GM19025 (cell line): Measurements from ENCODE around the gene SPTBN1.

ENCODE experiments used
- ATAC-seq: cut with Tn5 transposase; IDR thresholded peaks from one replicate; pipeline ENCODE4 v1.9.1; 2021; ENCODE audit warnings: mild to moderate bottlenecking, low read depth, moderate library complexity; ENCODE audit not compliant: unreplicated experiment

The SPTBN1 gene

GRCh38 chr2:54639609-54640008, 183.5 kb downstream of the SPTBN1 start:
- ATAC-seq, result no peak

- ATAC-seq, result no peak
Measured at GRCh38 chr2:54640834-54641540, 184.9 kb downstream of the SPTBN1 start.

- no peak for ATAC-seq
Measured at GRCh38 chr2:54641988-54642387, 185.9 kb downstream of the SPTBN1 start.

- ATAC-seq, result no peak
Measured at GRCh38 chr2:54642677-54643430, 186.7 kb downstream of the SPTBN1 start.

GRCh38 chr2:54644236-54644635, 188.1 kb downstream of the SPTBN1 start:
- ATAC-seq, result no peak

GRCh38 chr2:54646170-54646927, 190.2 kb downstream of the SPTBN1 start:
- no peak for ATAC-seq

- no peak for ATAC-seq
Measured at GRCh38 chr2:54648256-54648655, 192.1 kb downstream of the SPTBN1 start.

GRCh38 chr2:54649191-54649590, 193.1 kb downstream of the SPTBN1 start:
- no peak for ATAC-seq

- no peak for ATAC-seq
Measured at GRCh38 chr2:54649633-54650032, 193.5 kb downstream of the SPTBN1 start.

GRCh38 chr2:54650612-54651011, 194.5 kb downstream of the SPTBN1 start:
- ATAC-seq, result no peak

- ATAC-seq, result no peak
Measured at GRCh38 chr2:54651291-54651690, 195.2 kb downstream of the SPTBN1 start.

GRCh38 chr2:54652540-54652939, 196.4 kb downstream of the SPTBN1 start:
- ATAC-seq, result peak; percentile 85

- ATAC-seq, result no peak
Measured at GRCh38 chr2:54653572-54654204, 197.6 kb downstream of the SPTBN1 start.

- no peak for ATAC-seq
Measured at GRCh38 chr2:54655046-54655809, 199.1 kb downstream of the SPTBN1 start.

- no peak for ATAC-seq
Measured at GRCh38 chr2:54656863-54657262, 200.7 kb downstream of the SPTBN1 start.

- ATAC-seq, result no peak
Measured at GRCh38 chr2:54657664-54658083, 201.5 kb downstream of the SPTBN1 start.

- ATAC-seq, result no peak
Measured at GRCh38 chr2:54658564-54659071, 202.5 kb downstream of the SPTBN1 start.

GRCh38 chr2:54659527-54659926, 203.4 kb downstream of the SPTBN1 start:
- no peak for ATAC-seq

GRCh38 chr2:54660752-54661151, 204.6 kb downstream of the SPTBN1 start:
- ATAC-seq, result no peak
